A673 (cell line): ENCODE results near the gene USP51. TPM values are rescaled to one million over a fixed set of nuclear protein-coding genes. Genes with fewer than 3 reads are reported as not detected.

Source experiments
- BruUV-seq: library from RNA; stranded (reverse); fragments of 400-500 nt; replicated peaks from 2 replicates; lab custom pipeline; 2021; lab: Mats Ljungman, UMichigan
- CTCF ChIA-PET: fragments of 300-600 bp; sonication (Branson Sonifier 250); formaldehyde crosslinking; loops from one replicate; lab custom pipeline; 2022; ENCODE audit warnings: antibody characterized with exemption; lab: Charles Lee
- POLR2A ChIA-PET: fragments of 300-600 bp; sonication (Branson Sonifier 250); formaldehyde crosslinking; loops from one replicate; lab custom pipeline; 2022; ENCODE audit warnings: antibody characterized with exemption; ENCODE audit not compliant: low non-redundant PET; lab: Charles Lee
- DNase-seq: peaks from one replicate; pipeline ENCODE4 v3.0.0-alpha.2; 2015; ENCODE audit warnings: low spot score
- H3K27ac ChIP-seq: fragments of 200-600 bp; sonication (generic); 2 replicates; pipeline ENCODE4 v1.5.1; 2016; ENCODE audit warnings: mixed run types, low read depth, mild to moderate bottlenecking, mixed read lengths, antibody characterized with exemption, low read length; ENCODE audit not compliant: poor library complexity, severe bottlenecking
- H3K27me3 ChIP-seq: fragments of 200-600 bp; sonication (generic); replicated peaks from 2 replicates; pipeline ENCODE4 v1.6.1; 2017; ENCODE audit warnings: mixed run types, low read depth, mild to moderate bottlenecking, mixed read lengths, antibody characterized with exemption, low read length; ENCODE audit not compliant: insufficient read depth, poor library complexity
- H3K36me3 ChIP-seq: fragments of 200-600 bp; sonication (generic); 2 replicates; pipeline ENCODE4 v1.6.1; 2016; ENCODE audit warnings: mixed run types, mild to moderate bottlenecking, mixed read lengths, antibody characterized with exemption, low read length; ENCODE audit not compliant: insufficient read depth, poor library complexity, severe bottlenecking
- H3K4me1 ChIP-seq: fragments of 200-600 bp; sonication (generic); 2 replicates; pipeline ENCODE4 v1.6.1; 2017; ENCODE audit warnings: mixed run types, mild to moderate bottlenecking, mixed read lengths, antibody characterized with exemption, low read length; ENCODE audit not compliant: insufficient read depth, poor library complexity, severe bottlenecking
- H3K4me3 ChIP-seq: fragments of 200-600 bp; sonication (generic); 2 replicates; pipeline ENCODE4 v1.5.1; 2016; ENCODE audit warnings: low read depth, mixed run types, mild to moderate bottlenecking, mixed read lengths, low read length; ENCODE audit not compliant: poor library complexity, severe bottlenecking
- H3K9me3 ChIP-seq: fragments of 200-600 bp; sonication (generic); 2 replicates; pipeline ENCODE4 v1.6.1; 2016; ENCODE audit warnings: mixed run types, low read depth, mild to moderate bottlenecking, mixed read lengths, antibody characterized with exemption, low read length; ENCODE audit not compliant: poor library complexity, severe bottlenecking
- EZH2 ChIP-seq: fragments of 200-600 bp; sonication (generic); IDR thresholded peaks from 2 replicates; pipeline ENCODE4 v1.6.1; 2017; ENCODE audit warnings: borderline replicate concordance, low read depth, mild to moderate bottlenecking, mixed read lengths, antibody characterized with exemption, low read length; ENCODE audit not compliant: poor library complexity, severe bottlenecking
- intact Hi-C: fragments of 100-400 bp; cut with micrococcal nuclease; formaldehyde crosslinking; loops from one replicate; pipeline ENCODE4 v1.10.0; 2022; ENCODE audit not compliant: unreplicated experiment
- total RNA-seq: library from RNA; stranded (reverse); gene quantifications from 2 replicates; pipeline ENCODE4 v1.2.3, GENCODE V29; 2021
- TF ChIP-seq, protein P1 (sequence below): fragments of 300-800, 200-600 bp; sonication (generic); conservative IDR thresholded peaks from 2 replicates; pipeline ENCODE4 v1.5.1; 2017; ENCODE audit warnings: low read depth, mild to moderate bottlenecking, antibody characterized with exemption, low read length, moderate library complexity, mixed read lengths

Gene USP51
- total RNA-seq, 1 experiment from 2014 or later: 1.4 TPM

DNA sequence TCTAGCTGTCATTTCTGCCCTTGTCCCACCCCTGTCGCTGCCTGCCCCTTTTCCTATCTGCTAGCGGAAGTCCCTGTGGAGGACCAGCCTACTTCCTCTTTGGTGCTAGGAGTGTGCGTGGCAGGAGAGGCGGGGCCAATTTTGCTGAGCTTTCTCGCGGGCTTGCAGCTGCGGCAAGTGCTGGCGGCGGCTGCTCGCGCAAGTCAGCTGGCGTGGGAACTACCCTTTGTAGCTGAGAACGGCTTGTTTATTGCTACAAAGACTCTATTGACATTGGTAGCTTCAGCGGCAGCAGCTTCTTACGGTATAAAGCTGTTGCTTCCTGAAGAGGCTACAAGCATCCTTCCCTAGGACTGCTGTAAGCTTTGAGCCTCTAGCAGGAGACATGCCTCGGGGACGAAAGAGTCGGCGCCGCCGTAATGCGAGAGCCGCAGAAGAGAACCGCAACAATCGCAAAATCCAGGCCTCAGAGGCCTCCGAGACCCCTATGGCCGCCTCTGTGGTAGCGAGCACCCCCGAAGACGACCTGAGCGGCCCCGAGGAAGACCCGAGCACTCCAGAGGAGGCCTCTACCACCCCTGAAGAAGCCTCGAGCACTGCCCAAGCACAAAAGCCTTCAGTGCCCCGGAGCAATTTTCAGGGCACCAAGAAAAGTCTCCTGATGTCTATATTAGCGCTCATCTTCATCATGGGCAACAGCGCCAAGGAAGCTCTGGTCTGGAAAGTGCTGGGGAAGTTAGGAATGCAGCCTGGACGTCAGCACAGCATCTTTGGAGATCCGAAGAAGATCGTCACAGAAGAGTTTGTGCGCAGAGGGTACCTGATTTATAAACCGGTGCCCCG is 37.4 kb downstream of the USP51 start, which contains the start of gene MAGEH1:
TSS of gene MAGEH1 (plus strand) at position 138 of the 843 bp plus-strand sequence. CDS start at position 386, 248 bp downstream.
- TF ChIP-seq EZH2: no peak
- TF ChIP-seq, protein P1, sequence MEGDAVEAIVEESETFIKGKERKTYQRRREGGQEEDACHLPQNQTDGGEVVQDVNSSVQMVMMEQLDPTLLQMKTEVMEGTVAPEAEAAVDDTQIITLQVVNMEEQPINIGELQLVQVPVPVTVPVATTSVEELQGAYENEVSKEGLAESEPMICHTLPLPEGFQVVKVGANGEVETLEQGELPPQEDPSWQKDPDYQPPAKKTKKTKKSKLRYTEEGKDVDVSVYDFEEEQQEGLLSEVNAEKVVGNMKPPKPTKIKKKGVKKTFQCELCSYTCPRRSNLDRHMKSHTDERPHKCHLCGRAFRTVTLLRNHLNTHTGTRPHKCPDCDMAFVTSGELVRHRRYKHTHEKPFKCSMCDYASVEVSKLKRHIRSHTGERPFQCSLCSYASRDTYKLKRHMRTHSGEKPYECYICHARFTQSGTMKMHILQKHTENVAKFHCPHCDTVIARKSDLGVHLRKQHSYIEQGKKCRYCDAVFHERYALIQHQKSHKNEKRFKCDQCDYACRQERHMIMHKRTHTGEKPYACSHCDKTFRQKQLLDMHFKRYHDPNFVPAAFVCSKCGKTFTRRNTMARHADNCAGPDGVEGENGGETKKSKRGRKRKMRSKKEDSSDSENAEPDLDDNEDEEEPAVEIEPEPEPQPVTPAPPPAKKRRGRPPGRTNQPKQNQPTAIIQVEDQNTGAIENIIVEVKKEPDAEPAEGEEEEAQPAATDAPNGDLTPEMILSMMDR: no peak
- Histone ChIP-seq H3K27me3 (no peaks in the 10 kb centered on the region), H3K27ac (peak within 1 kb of the TSS; percentile 46), H3K36me3 (no peaks in the 10 kb centered on the region), H3K9me3 (no peaks in the 10 kb centered on the region), H3K4me1 (no peaks in the 10 kb centered on the region), H3K4me3 (peak within 1 kb of the TSS; percentile 59)
- POLR2A ChIA-PET: no interaction called here
- no TSS peak for BruUV-seq
- CTCF ChIA-PET: interaction anchor here (1.2 kb wide), 1 partner anchor 265 kb away, joined by 4 read pairs; the partner anchor contains the start of gene RRAGB
- peak; percentile 85 for DNase-seq
- intact Hi-C loops: no loop called here

DNA sequence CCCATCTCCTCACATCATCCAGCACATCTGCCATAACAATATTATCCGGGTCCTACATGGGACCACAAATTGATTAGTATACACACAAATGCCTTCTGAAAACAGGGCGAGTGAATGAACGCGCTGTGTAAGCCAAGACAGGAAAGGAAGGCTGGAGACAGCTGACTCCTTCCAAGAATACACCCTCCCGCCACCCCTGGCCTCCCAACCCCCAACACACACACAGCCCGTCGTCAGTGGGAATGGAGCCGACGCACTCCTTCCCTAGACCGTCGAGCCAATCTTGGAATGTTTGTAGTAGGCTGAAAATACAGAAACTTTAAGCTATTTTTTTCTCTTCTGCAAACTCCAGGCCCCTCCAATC is 38.0 kb downstream of the USP51 start:
- ChIA-PET CTCF (interaction anchor here (1.2 kb wide), 1 partner anchor 266 kb away, joined by 4 read pairs; the partner anchor contains the start of gene RRAGB), POLR2A (no interaction called here)
- Histone ChIP-seq H3K27ac (no peak overlapping the region), H3K27me3 (no peaks in the 10 kb centered on the region), H3K36me3 (no peaks in the 10 kb centered on the region), H3K9me3 (no peaks in the 10 kb centered on the region), H3K4me3 (peak overlapping the region; percentile 59), H3K4me1 (no peaks in the 10 kb centered on the region)
- TF ChIP-seq EZH2: no peak
- TF ChIP-seq, protein P1: no peak
- intact Hi-C loops: no loop called here
- DNase-seq: no peak
- no TSS peak for BruUV-seq

DNA sequence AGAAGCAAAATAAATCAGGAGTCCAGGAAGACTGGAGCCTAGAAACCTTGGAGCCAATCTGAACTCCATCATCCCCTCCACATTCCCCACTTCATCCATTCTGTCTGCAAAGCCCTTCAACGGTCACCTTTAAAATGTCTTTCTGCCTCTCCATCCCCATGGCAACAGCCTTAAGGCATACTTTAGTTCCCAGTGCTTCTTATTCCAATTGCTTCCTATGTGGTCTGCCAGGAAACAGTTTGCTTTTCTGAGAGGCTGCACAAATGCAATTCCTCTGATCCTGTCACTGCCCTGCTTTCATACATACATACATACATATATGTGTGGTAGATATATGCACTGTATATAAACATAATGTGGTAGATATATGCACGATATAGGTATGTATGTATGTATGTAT is 38.5 kb downstream of the USP51 start:
- TF ChIP-seq, protein P1: no peak
- TF ChIP-seq EZH2: no peak
- H3K4me1 ChIP-seq: no peaks in the 10 kb centered on the region
- ChIA-PET CTCF (interaction anchor here (1.2 kb wide), 1 partner anchor 267 kb away, joined by 4 read pairs; the partner anchor contains the start of gene RRAGB), POLR2A (no interaction called here)
- peak overlapping the region; percentile 59 for H3K4me3 ChIP-seq
- no peaks in the 10 kb centered on the region for H3K9me3 ChIP-seq
- no TSS peak for BruUV-seq
- intact Hi-C loops: no loop called here
- H3K27me3 ChIP-seq: no peaks in the 10 kb centered on the region
- DNase-seq: no peak
- no peak overlapping the region for H3K27ac ChIP-seq
- H3K36me3 ChIP-seq: no peaks in the 10 kb centered on the region
